Measurements from ENCODE around the gene YY1.

DNA sequence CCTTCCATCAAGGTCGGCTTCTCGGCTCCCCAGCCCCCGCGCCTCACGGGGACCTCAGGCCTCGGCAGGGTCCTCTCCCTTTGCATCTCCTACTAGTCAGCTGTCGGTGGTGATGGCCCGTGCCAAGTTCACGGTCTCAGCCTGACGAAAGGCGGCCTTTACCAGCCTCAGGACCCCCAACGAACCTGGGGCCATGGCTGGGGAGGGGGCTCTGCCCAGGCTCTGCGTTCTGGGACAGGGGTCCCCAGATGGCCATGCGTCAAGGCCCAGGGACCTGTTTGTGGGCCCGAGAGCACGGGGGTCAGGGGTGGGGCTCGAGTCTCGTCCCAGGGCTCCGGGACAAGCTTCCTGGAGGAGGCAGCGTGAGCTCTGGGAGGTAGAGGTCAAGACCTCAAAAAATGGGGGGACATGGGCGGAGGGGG is 46.7 kb upstream of the YY1 start:
- TF ChIP-seq, protein P1, sequence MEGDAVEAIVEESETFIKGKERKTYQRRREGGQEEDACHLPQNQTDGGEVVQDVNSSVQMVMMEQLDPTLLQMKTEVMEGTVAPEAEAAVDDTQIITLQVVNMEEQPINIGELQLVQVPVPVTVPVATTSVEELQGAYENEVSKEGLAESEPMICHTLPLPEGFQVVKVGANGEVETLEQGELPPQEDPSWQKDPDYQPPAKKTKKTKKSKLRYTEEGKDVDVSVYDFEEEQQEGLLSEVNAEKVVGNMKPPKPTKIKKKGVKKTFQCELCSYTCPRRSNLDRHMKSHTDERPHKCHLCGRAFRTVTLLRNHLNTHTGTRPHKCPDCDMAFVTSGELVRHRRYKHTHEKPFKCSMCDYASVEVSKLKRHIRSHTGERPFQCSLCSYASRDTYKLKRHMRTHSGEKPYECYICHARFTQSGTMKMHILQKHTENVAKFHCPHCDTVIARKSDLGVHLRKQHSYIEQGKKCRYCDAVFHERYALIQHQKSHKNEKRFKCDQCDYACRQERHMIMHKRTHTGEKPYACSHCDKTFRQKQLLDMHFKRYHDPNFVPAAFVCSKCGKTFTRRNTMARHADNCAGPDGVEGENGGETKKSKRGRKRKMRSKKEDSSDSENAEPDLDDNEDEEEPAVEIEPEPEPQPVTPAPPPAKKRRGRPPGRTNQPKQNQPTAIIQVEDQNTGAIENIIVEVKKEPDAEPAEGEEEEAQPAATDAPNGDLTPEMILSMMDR (IDR thresholded peaks at IDR 0.05), result no peak
- no peak for TF ChIP-seq POLR2A (IDR thresholded peaks at IDR 0.05)

All from right lobe of liver (tissue), 4 donors.